GM12878 (cell line): ENCODE data around the gene FZD10. TPM values are rescaled to one million over a fixed set of nuclear protein-coding genes. Genes with fewer than 3 reads are reported as not detected.

Experiments used
- ATAC-seq: fragments of 200-7000 bp; cut with Tn5 transposase; 3 replicates; pipeline ENCODE4 v1.9.1; 2020; ENCODE audit warnings: mild to moderate bottlenecking, moderate library complexity
- BruUV-seq: library from RNA; stranded (reverse); fragments of 400-500 nt; replicated peaks from 2 replicates; lab custom pipeline; 2021; lab: Mats Ljungman, UMichigan
- CTCF ChIA-PET: fragments of 300-600 bp; sonication (Branson Sonifier 250); formaldehyde crosslinking; extraction: SDS; loops from one replicate; lab custom pipeline; 2021; ENCODE audit warnings: inconsistent platforms; lab: Yijun Ruan, JAX
- POLR2A ChIA-PET: fragments of 350-600 bp; formaldehyde crosslinking; extraction: SDS; loops from one replicate; lab custom pipeline; 2021; ENCODE audit warnings: inconsistent platforms; lab: Charles Lee
- RAD21 ChIA-PET: fragments of 300-600 bp; sonication (Branson Sonifier 250); formaldehyde crosslinking; loops from one replicate; lab custom pipeline; 2023; ENCODE audit warnings: antibody characterized with exemption; ENCODE audit not compliant: unreplicated experiment; lab: Charles Lee
- SMC1A ChIA-PET: fragments of 300-600 bp; sonication (Branson Sonifier 250); formaldehyde crosslinking; loops from one replicate; lab custom pipeline; 2023; ENCODE audit not compliant: unreplicated experiment, uncharacterized antibody; lab: Charles Lee
- DNase-seq: peaks from one replicate; pipeline ENCODE4 v3.0.0-alpha.2; 2011; ENCODE audit warnings: low read depth, low spot score
- FAIRE-seq: peaks from 3 replicates; lab custom pipeline; 2011; peaks lifted over from hg19 to GRCh38; lab: Jason Lieb, UNC
- H2AFZ ChIP-seq: 2 replicates; pipeline ENCODE4 v1.6.0; 2011; ENCODE audit warnings: low read depth, low read length, control low read depth; ENCODE audit not compliant: control insufficient read depth
- H3K27ac ChIP-seq: 2 replicates; pipeline ENCODE4 v1.5.1; 2011; ENCODE audit warnings: control low read depth; ENCODE audit not compliant: control insufficient read depth, insufficient read depth
- H3K27me3 ChIP-seq, 2 experiments: replicated peaks in 1 of 2; 2 replicates each; pipeline versions ENCODE4 v1.6.0 to v1.6.1; 2011; ENCODE audit warnings: low read length in 1 of 2; ENCODE audit not compliant: control insufficient read depth in 2 of 2, insufficient read depth in 2 of 2
- H3K36me3 ChIP-seq, 2 experiments: 2 replicates each; pipeline ENCODE4 v1.5.1; 2011; ENCODE audit warnings: low read length in 1 of 2; ENCODE audit not compliant: control insufficient read depth in 2 of 2, insufficient read depth in 2 of 2
- H3K4me1 ChIP-seq: 2 replicates; pipeline ENCODE4 v1.6.1; 2011; ENCODE audit warnings: mild to moderate bottlenecking, low read length, moderate library complexity, mixed read lengths; ENCODE audit not compliant: control insufficient read depth, insufficient read depth
- H3K4me2 ChIP-seq: 2 replicates; pipeline ENCODE4 v1.6.0; 2011; ENCODE audit warnings: control low read depth; ENCODE audit not compliant: control insufficient read depth, insufficient read depth
- H3K4me3 ChIP-seq: fragments of 200-600 bp; sonication (generic); 2 replicates; pipeline ENCODE4 v1.5.1; 2016
- H3K79me2 ChIP-seq: 2 replicates; pipeline ENCODE4 v1.6.0; 2011; ENCODE audit warnings: low read length; ENCODE audit not compliant: control insufficient read depth, insufficient read depth
- H3K9ac ChIP-seq: 2 replicates; pipeline ENCODE4 v1.8.0; 2011; ENCODE audit warnings: low read length, control low read depth, mixed read lengths; ENCODE audit not compliant: control insufficient read depth, insufficient read depth
- H3K9me3 ChIP-seq: replicated peaks from 3 replicates; pipeline ENCODE4 v1.5.1; 2011; ENCODE audit warnings: mild to moderate bottlenecking, low read length; ENCODE audit not compliant: control insufficient read depth, insufficient read depth
- H4K20me1 ChIP-seq: 2 replicates; pipeline ENCODE4 v1.6.0; 2011; ENCODE audit not compliant: control insufficient read depth, insufficient read depth
- BHLHE40 ChIP-seq, 2 experiments: fragments of 450-650 bp in 1 of 2; IDR thresholded peaks; 2 replicates each; pipeline ENCODE4 v1.6.1; 2011 to 2017; ENCODE audit warnings: low read depth in 2 of 2, borderline replicate concordance in 1 of 2, improper control_type of control experiment in 1 of 2, low read length in 1 of 2, mild to moderate bottlenecking in 1 of 2
- E2F8 ChIP-seq: fragments of 450-650 bp; IDR thresholded peaks from 2 replicates; pipeline ENCODE4 v1.6.1; 2018; ENCODE audit warnings: mild to moderate bottlenecking, low read depth, moderate library complexity; ENCODE audit not compliant: partially characterized antibody
- ESRRA ChIP-seq: IDR thresholded peaks from 2 replicates; pipeline ENCODE4 v1.6.1; 2012; ENCODE audit warnings: mild to moderate bottlenecking, low read length, improper control_type of control experiment
- ETV6 ChIP-seq, 2 experiments: fragments of 450-650 bp in 1 of 2; IDR thresholded peaks in 1 of 2; conservative IDR thresholded peaks in 1 of 2; 2 replicates each; pipeline ENCODE4 v1.6.1; 2014; ENCODE audit warnings: antibody characterized with exemption in 1 of 2, borderline replicate concordance in 1 of 2, low read depth in 1 of 2, mild to moderate bottlenecking in 1 of 2, moderate library complexity in 1 of 2
- HDAC2 ChIP-seq: fragments of 200-600 bp; sonication (generic); IDR thresholded peaks from 2 replicates; pipeline ENCODE4 v1.6.1; 2017
- KDM1A ChIP-seq: fragments of 200-600 bp; sonication (generic); IDR thresholded peaks from 2 replicates; pipeline ENCODE4 v1.6.1; 2016; ENCODE audit warnings: borderline replicate concordance
- NFXL1 ChIP-seq: fragments of 450-650 bp; IDR thresholded peaks from 2 replicates; pipeline ENCODE4 v1.6.1; 2017; ENCODE audit warnings: antibody characterized with exemption, mild to moderate bottlenecking, borderline replicate concordance
- NR2F1 ChIP-seq: fragments of 450-650 bp; conservative IDR thresholded peaks from 2 replicates; pipeline ENCODE4 v1.6.1; 2017; ENCODE audit warnings: mild to moderate bottlenecking
- NRF1 ChIP-seq: conservative IDR thresholded peaks from 2 replicates; pipeline ENCODE4 v1.6.1; 2011; ENCODE audit warnings: mild to moderate bottlenecking, low read depth, low read length, improper control_type of control experiment
- PAX5 ChIP-seq: IDR thresholded peaks from 2 replicates; pipeline ENCODE4 v1.6.1; 2011; ENCODE audit warnings: low read depth, low read length, borderline replicate concordance
- SUZ12 ChIP-seq: fragments of 200-600 bp; sonication (generic); IDR thresholded peaks from one replicate; pipeline ENCODE4 v1.6.1; 2018; ENCODE audit warnings: antibody characterized with exemption, mild to moderate bottlenecking; ENCODE audit not compliant: unreplicated experiment
- TAF1 ChIP-seq: IDR thresholded peaks from 2 replicates; pipeline ENCODE4 v1.6.1; 2011; ENCODE audit warnings: mild to moderate bottlenecking, low read depth, low read length, borderline replicate concordance
- TCF7 ChIP-seq: IDR thresholded peaks from 2 replicates; pipeline ENCODE4 v1.6.1; 2014; ENCODE audit warnings: antibody characterized with exemption, borderline replicate concordance
- ZNF217 ChIP-seq: fragments of 450-650 bp; IDR thresholded peaks from 2 replicates; pipeline ENCODE4 v1.6.1; 2017; ENCODE audit warnings: antibody characterized with exemption, mild to moderate bottlenecking
- ZNF592 ChIP-seq: fragments of 450-650 bp; IDR thresholded peaks from 2 replicates; pipeline ENCODE4 v1.6.1; 2017; ENCODE audit warnings: mild to moderate bottlenecking, moderate library complexity
- WGBS: methylation state at CpG from one replicate; pipeline ENCODE4 v1.1.6; 2016; ENCODE audit warnings: low lambda C conversion rate; ENCODE audit not compliant: insufficient replicate concordance, insufficient coverage; ENCODE audit errors: missing lambda C conversion rate; 5-methylcytosine and 5-hydroxymethylcytosine counted together
- in situ Hi-C: fragments of 300-500 bp; cut with MboI; formaldehyde crosslinking; loops from 9 replicates; pipeline ENCODE4 v1.14.3; 2018; ENCODE audit warnings: mixed read lengths
- intact Hi-C: fragments of 100-400 bp; cut with micrococcal nuclease; formaldehyde crosslinking; loops from one replicate; pipeline ENCODE4 v1.14.2; 2022; ENCODE audit not compliant: unreplicated experiment
- polyA plus RNA-seq, 11 experiments: library from polyadenylated mRNA; depleted of rRNA in 4 of 11; unstranded in 6 of 11; stranded (reverse) in 5 of 11; fragments of >200 nt; fragmentation: Nextera tagmentation in 4 of 11; fragmentation: Illumina TruSeq in 1 of 11; extraction: Ambion mirVana in 4 of 11; extraction: Trizol in 1 of 11; gene quantifications; 1 replicate in 1 of 11; 2 replicates in 10 of 11; pipeline versions ENCODE4 v1.2.1 to v1.2.3, GENCODE V29; 2011 to 2016; ENCODE audit warnings: inconsistent platforms in 2 of 11, missing spikeins in 2 of 11, low read depth in 1 of 11
- total RNA-seq, 4 experiments: library from RNA; depleted of rRNA in 3 of 4; stranded (reverse); fragments of >200 nt in 3 of 4; fragmentation: Illumina TruSeq in 1 of 4; extraction: Trizol in 1 of 4; gene quantifications; 2 replicates each; pipeline versions ENCODE4 v1.2.1 to v1.2.3, GENCODE V29; 2013 to 2021
- TF ChIP-seq, protein P1 (sequence below): IDR thresholded peaks from 2 replicates; pipeline ENCODE4 v1.6.1; 2011; ENCODE audit warnings: borderline replicate concordance, low read depth, mild to moderate bottlenecking, moderate library complexity, mixed read lengths, low read length; ENCODE audit not compliant: insufficient read depth; ENCODE audit errors: extremely low read length

The FZD10 gene
- total and polyA plus RNA-seq, 10 of the 15 experiments (the other 5 are each of a cell fraction or from before 2014, with no cell fraction given): not detected

DNA sequence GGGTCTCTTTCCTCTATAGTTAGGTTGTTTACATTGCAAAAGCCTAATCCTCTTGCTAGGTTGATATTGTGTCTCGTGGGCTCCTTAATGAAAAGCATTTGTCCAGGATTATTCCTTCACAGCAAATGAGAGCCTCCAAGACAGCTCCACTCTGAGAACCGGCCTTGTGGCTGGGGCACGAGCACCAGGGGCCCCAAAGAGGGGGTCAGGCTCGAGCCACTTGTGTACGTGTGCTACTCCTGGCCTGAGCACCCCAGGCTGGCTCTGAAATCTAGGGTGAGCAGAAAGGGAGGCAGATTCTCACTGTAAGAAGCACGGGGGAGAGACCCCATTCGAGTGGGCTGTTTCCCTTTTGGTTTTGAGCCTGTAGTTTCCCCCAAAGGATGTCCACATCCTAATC lies 45.0 kb upstream of the FZD10 start:
- Histone ChIP-seq H3K27me3 (no peaks in the 10 kb centered on the region), H3K27ac (no peak overlapping the region), H3K79me2 (no peaks in the 10 kb centered on the region), H3K4me2 (no peak overlapping the region), H3K4me1 (no peaks in the 10 kb centered on the region), H3K4me3 (no peak overlapping the region), H2AFZ (no peak overlapping the region), H3K9me3 (no peaks in the 10 kb centered on the region; the same call in 2 of the 3 replicates), H3K36me3 (no peaks in the 10 kb centered on the region), H3K9ac (no peak overlapping the region), H4K20me1 (no peaks in the 10 kb centered on the region)
- in situ Hi-C loops (no loop called here), intact Hi-C loops (no loop called here)
- DNase-seq (no peak), FAIRE-seq (no peak), ATAC-seq (no peak)
- no TSS peak for BruUV-seq
- SMC1A ChIA-PET: no interaction called here
- CTCF ChIA-PET: no interaction called here
- RAD21 ChIA-PET: no interaction called here
- 7% methylated on average over 7 of the region's 7 CpGs for WGBS
- POLR2A ChIA-PET: no interaction called here
- no peak for TF ChIP-seq ESRRA
- TF ChIP-seq E2F8: no peak
- TF ChIP-seq ZNF217: no peak
- TF ChIP-seq TCF7: no peak
- no peak for TF ChIP-seq HDAC2
- TF ChIP-seq, protein P1, sequence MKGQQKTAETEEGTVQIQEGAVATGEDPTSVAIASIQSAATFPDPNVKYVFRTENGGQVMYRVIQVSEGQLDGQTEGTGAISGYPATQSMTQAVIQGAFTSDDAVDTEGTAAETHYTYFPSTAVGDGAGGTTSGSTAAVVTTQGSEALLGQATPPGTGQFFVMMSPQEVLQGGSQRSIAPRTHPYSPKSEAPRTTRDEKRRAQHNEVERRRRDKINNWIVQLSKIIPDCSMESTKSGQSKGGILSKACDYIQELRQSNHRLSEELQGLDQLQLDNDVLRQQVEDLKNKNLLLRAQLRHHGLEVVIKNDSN: no peak
- no peak for TF ChIP-seq PAX5
- TF ChIP-seq NRF1: no peak
- TF ChIP-seq SUZ12: no peak
- no peak for TF ChIP-seq TAF1
- TF ChIP-seq ZNF592: no peak
- TF ChIP-seq NFXL1: no peak
- no peak for TF ChIP-seq BHLHE40 (IDR thresholded peaks at IDR 0.05; ENCODE audit: borderline replicate concordance in 1 of 2, low read depth in 2 of 2, low read length in 1 of 2)
- no peak for TF ChIP-seq KDM1A
- no peak for TF ChIP-seq ETV6 (conservative IDR thresholded peaks at IDR 0.05 in 1 of 2, IDR thresholded peaks at IDR 0.05 in 1 of 2; ENCODE audit: borderline replicate concordance in 1 of 2, low read depth in 1 of 2)
- TF ChIP-seq NR2F1: no peak
